ENCODE results near the gene SYNPO2. TPM values are rescaled to one million over a fixed set of nuclear protein-coding genes. Genes with fewer than 3 reads are reported as not detected.

SYNPO2 gene
- total RNA-seq, 1 donor from 2014 or later, result 2.9 TPM

DNA sequence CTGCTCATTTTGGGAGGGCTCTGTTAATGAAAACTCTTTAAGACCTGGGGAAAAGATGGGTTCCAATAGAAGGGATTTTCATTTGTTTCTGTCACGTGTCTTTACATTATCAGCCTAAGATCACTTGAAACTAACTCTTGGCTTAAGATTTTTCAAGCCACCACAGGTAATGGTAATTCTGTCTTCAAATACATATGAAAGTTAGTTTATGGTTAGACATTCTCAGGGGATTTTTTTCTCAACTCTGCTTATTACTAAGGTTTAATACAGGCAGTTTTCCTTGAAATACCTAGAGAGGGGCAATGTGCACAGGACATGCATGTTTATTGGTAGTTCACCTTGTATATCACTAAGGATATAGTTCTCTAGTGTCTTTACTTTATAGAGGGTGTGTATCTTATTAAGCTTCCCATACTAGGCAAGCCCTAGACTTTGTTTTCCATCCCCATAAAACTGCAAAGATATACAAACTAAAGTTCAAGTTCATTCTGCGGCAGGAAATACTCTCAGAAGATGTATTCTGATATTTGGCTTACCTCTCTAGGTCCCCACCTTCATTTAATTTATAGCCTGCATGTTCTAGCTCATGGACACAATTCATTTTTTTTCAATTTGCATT lies 208.7 kb downstream of the SYNPO2 start:
- Mint-ChIP-seq H3K36me3 (ENCODE audit: unreplicated experiment) (no peaks in the 10 kb centered on the region), H3K27ac (ENCODE audit: unreplicated experiment) (no peak overlapping the region), H3K4me3 (ENCODE audit: unreplicated experiment) (no peak overlapping the region), H3K9me3 (ENCODE audit: unreplicated experiment) (no peaks in the 10 kb centered on the region), H3K27me3 (ENCODE audit: unreplicated experiment) (peaks cover 2% of the 10 kb centered on the region), H3K4me1 (ENCODE audit: low read depth, unreplicated experiment) (no peaks in the 10 kb centered on the region)
- DNase-seq, result no peak
- TF ChIP-seq, protein P1, sequence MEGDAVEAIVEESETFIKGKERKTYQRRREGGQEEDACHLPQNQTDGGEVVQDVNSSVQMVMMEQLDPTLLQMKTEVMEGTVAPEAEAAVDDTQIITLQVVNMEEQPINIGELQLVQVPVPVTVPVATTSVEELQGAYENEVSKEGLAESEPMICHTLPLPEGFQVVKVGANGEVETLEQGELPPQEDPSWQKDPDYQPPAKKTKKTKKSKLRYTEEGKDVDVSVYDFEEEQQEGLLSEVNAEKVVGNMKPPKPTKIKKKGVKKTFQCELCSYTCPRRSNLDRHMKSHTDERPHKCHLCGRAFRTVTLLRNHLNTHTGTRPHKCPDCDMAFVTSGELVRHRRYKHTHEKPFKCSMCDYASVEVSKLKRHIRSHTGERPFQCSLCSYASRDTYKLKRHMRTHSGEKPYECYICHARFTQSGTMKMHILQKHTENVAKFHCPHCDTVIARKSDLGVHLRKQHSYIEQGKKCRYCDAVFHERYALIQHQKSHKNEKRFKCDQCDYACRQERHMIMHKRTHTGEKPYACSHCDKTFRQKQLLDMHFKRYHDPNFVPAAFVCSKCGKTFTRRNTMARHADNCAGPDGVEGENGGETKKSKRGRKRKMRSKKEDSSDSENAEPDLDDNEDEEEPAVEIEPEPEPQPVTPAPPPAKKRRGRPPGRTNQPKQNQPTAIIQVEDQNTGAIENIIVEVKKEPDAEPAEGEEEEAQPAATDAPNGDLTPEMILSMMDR (IDR thresholded peaks at IDR 0.05; ENCODE audit: partially characterized antibody, unreplicated experiment), result no peak

- TF ChIP-seq, protein P1 (IDR thresholded peaks at IDR 0.05; ENCODE audit: partially characterized antibody, unreplicated experiment), result no peak
- Mint-ChIP-seq H3K27ac (ENCODE audit: unreplicated experiment) (no peak overlapping the region), H3K9me3 (ENCODE audit: unreplicated experiment) (no peaks in the 10 kb centered on the region), H3K36me3 (ENCODE audit: unreplicated experiment) (no peaks in the 10 kb centered on the region), H3K4me3 (ENCODE audit: unreplicated experiment) (no peak overlapping the region), H3K27me3 (ENCODE audit: unreplicated experiment) (peaks cover 2% of the 10 kb centered on the region), H3K4me1 (ENCODE audit: low read depth, unreplicated experiment) (no peaks in the 10 kb centered on the region)
- no peak for DNase-seq
Observed at GRCh38 chr4:119098306-119098705, 209.7 kb downstream of the SYNPO2 start.

- no peak for DNase-seq
- no peaks in the 10 kb centered on the region for H3K9me3 Mint-ChIP-seq (ENCODE audit: unreplicated experiment)
Observed at GRCh38 chr4:119099227-119099810, 210.7 kb downstream of the SYNPO2 start.

DNA sequence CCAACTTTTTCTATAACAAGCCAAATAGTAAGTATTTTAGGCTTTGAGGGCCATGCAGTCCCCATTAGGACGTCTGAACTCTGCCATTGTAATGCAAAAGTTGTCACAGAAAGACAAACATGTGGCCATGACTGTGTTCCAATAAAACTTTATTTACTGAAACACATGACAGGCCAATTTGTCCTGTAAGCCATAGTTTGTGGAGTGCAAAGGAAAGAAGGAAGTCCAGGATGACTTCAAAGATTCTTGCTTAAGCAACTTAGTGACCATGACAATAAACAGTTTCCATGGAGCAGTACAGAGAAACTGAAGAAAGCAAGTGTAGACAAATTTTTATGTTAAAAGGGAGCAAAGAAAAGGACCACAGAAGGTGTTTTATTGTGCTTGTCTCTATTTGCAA lies 212.0 kb downstream of the SYNPO2 start:
- Mint-ChIP-seq H3K4me1 (ENCODE audit: low read depth, unreplicated experiment) (no peaks in the 10 kb centered on the region), H3K27me3 (ENCODE audit: unreplicated experiment) (peaks cover 2% of the 10 kb centered on the region), H3K4me3 (ENCODE audit: unreplicated experiment) (no peak overlapping the region), H3K27ac (ENCODE audit: unreplicated experiment) (no peak overlapping the region), H3K9me3 (ENCODE audit: unreplicated experiment) (no peaks in the 10 kb centered on the region), H3K36me3 (ENCODE audit: unreplicated experiment) (no peaks in the 10 kb centered on the region)
- TF ChIP-seq, protein P1 (IDR thresholded peaks at IDR 0.05; ENCODE audit: partially characterized antibody, unreplicated experiment), result no peak
- no peak for DNase-seq

More at GRCh38 chr4:119099227-119099810, 210.7 kb downstream of the SYNPO2 start:
- TF ChIP-seq, protein P1 (IDR thresholded peaks at IDR 0.05; ENCODE audit: partially characterized antibody, unreplicated experiment), result no peak
- Mint-ChIP-seq H3K4me1 (ENCODE audit: low read depth, unreplicated experiment) (no peaks in the 10 kb centered on the region), H3K4me3 (ENCODE audit: unreplicated experiment) (no peak overlapping the region), H3K27me3 (ENCODE audit: unreplicated experiment) (peaks cover 2% of the 10 kb centered on the region), H3K36me3 (ENCODE audit: unreplicated experiment) (no peaks in the 10 kb centered on the region), H3K27ac (ENCODE audit: unreplicated experiment) (no peak overlapping the region)

DNA sequence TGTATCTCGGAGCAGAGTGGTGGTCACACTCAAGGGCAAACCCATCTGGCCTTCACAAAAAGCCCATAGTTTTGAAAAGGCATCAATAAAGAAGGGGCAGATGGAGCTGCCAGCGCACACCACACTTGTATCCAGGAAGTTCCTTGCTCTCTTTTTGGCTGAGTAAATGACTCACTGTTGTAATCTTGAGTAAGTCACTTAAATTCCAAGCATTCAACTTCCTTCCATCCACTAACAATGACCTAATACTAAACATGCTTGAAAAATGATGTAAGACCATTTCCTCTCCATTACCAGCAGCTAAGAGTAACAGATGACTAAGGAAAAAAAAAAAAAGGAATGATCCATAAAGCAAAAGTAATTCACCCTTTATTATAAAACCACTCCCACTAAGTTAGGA lies 214.6 kb downstream of the SYNPO2 start:
- DNase-seq, result no peak
- Mint-ChIP-seq H3K36me3 (ENCODE audit: unreplicated experiment) (no peaks in the 10 kb centered on the region), H3K27ac (ENCODE audit: unreplicated experiment) (no peak overlapping the region), H3K27me3 (ENCODE audit: unreplicated experiment) (peaks cover 2% of the 10 kb centered on the region), H3K9me3 (ENCODE audit: unreplicated experiment) (no peaks in the 10 kb centered on the region), H3K4me3 (ENCODE audit: unreplicated experiment) (no peak overlapping the region), H3K4me1 (ENCODE audit: low read depth, unreplicated experiment) (no peaks in the 10 kb centered on the region)
- TF ChIP-seq, protein P1 (IDR thresholded peaks at IDR 0.05; ENCODE audit: partially characterized antibody, unreplicated experiment), result no peak

Measured in glutamatergic neuron (in vitro differentiated cells).